Posterior cingulate gyrus (tissue), 11 donors: Measurements from ENCODE around the gene LRWD1.
A peak's percentile ranks its signal among the peaks of the same experiment; 100 is the strongest.

Experiments used
- DNase-seq, 10 donors: peaks; one replicate each; pipeline versions ENCODE4 v3.0.0 to v3.0.0-alpha.2; 2020 to 2021; ENCODE audit warnings: mixed read lengths in 3 of 10
- intact Hi-C: fragments of 100-400 bp; cut with DNase I; formaldehyde crosslinking; loops from one replicate; pipeline ENCODE4 v1.15.1; 2023

LRWD1 gene

GRCh38 chr7:102464577-102465280 is at the start of gene LRWD1, which contains the start of gene ALKBH4:
TSS of gene LRWD1 (plus strand) at chr7:102464984. CDS start at chr7:102465081, 97 bp downstream.
TSS of gene ALKBH4 (minus strand) at chr7:102464863. CDS start at chr7:102464836, 27 bp downstream.
- DNase-seq = peak; percentile 83 to 99 (median 92)
- intact Hi-C loops = loop anchor here (10.0 kb wide), 1 partner anchor 50 kb away; no protein-coding TSS in a partner anchor

DNA sequence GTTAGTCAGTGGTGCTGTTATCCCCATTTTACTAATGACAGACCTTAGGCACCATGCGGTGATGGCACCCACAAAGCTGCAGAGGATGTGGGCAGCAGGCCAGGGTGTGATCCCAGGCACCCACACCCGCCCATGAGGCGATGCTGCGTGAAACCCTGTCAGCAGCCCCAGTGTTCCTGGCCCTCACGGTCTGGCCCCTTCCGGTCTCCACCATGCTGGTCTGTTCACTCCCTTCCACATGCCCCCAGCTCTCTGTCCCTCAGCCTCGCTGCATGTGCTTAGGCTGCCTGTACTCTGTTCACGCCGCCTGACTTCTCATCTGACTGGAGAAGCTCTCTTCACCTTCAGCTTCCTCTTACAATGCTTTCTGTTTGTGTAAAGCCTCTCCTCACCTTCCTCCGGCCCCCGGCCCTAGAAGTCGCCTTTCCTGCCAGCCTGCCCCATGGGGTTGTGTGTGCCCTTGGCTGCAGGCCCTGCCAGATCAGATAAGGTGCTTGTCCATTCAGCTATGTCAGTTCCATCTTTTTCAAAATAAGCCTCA is 49.0 kb upstream of the LRWD1 start:
- DNase-seq = no peak
- intact Hi-C loops = loop anchor here (10.0 kb wide), 1 partner anchor 49 kb away; the partner anchor contains the start of genes ALKBH4 and LRWD1

DNA sequence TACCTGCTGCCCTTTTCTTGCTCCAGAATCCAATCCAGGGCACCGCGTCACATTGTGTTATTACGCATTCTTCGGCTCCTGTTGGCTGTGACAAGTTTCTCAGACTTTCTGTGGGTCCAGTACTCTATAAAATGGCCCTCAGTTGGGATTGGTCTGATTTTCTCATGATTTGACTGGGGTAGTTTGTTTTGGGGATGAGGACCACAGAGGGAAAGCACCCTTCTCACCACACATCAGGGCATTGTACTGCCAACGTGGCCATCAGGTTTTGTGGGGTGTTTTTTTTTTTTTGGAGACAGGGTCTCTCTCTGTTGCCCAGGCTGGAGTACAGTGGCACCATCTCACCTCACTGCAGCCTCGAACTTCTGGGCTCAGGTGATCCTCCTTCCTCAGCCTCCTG is 48.4 kb upstream of the LRWD1 start:
- DNase-seq = no peak
- intact Hi-C loops = loop anchor here (10.0 kb wide), 1 partner anchor 48 kb away; the partner anchor contains the start of genes ALKBH4 and LRWD1

DNA sequence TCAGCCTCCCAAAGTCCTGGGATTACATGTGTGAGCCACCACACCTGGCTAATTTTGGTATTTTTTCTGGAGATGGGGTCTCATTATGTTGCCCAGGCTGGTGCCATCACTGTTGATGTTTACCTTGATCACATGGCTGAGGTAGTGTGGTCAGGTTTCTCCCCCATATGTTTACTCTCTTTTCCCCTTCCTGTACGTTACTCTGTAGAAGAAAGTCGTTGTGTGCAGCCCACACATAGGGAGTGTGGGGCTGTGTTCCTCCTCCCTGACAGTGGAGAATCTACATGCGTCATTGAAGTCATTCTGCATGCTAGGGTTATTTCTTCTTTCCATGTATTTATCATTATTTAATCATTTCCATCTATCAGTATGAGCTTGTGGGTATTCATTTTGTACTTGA is 47.7 kb upstream of the LRWD1 start:
- intact Hi-C loops = loop anchor here (10.0 kb wide), 1 partner anchor 48 kb away; the partner anchor contains the start of genes ALKBH4 and LRWD1
- no peak for DNase-seq

- intact Hi-C loops = loop anchor here (10.0 kb wide), 1 partner anchor 46 kb away; the partner anchor contains the start of genes ALKBH4 and LRWD1
- DNase-seq = peak in 1 of 10 donors; percentile 34
Measured at GRCh38 chr7:102418592-102418991, 46.2 kb upstream of the LRWD1 start.

GRCh38 chr7:102421706-102422240 is 43.0 kb upstream of the LRWD1 start:
- no peak for DNase-seq
- intact Hi-C loops = no loop called here

- intact Hi-C loops = no loop called here
- DNase-seq = peak in 1 of 10 donors; percentile 76
Measured at GRCh38 chr7:102424129-102424551, 40.6 kb upstream of the LRWD1 start.

DNA sequence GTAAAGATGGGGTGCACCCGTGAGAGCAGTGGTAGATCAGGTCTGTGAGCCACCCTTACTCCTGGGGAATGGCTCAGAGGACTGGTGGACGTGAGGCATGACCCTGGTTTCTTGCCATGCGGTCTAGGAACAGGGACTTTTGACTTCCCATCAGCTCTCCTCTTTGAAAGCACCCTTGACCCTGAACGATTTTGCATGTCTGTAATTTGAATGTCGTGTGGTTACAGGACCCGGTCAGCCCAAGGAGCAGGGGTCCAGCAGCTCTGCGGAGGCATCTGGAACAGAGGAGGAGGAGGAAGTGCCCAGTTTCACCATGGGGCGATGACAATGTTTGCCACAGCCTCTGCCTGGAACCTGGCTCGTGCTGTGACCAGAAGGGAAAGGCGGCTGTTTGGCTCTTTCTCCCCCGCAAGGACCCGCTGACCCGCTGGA is 40.0 kb upstream of the LRWD1 start:
- intact Hi-C loops = no loop called here
- peak in 1 of 10 donors; percentile 76 for DNase-seq

- peak in 4 of 10 donors; percentile 37 to 91 (median 87) for DNase-seq
- intact Hi-C loops = no loop called here
Measured at GRCh38 chr7:102425639-102426267, 39.0 kb upstream of the LRWD1 start.

DNA sequence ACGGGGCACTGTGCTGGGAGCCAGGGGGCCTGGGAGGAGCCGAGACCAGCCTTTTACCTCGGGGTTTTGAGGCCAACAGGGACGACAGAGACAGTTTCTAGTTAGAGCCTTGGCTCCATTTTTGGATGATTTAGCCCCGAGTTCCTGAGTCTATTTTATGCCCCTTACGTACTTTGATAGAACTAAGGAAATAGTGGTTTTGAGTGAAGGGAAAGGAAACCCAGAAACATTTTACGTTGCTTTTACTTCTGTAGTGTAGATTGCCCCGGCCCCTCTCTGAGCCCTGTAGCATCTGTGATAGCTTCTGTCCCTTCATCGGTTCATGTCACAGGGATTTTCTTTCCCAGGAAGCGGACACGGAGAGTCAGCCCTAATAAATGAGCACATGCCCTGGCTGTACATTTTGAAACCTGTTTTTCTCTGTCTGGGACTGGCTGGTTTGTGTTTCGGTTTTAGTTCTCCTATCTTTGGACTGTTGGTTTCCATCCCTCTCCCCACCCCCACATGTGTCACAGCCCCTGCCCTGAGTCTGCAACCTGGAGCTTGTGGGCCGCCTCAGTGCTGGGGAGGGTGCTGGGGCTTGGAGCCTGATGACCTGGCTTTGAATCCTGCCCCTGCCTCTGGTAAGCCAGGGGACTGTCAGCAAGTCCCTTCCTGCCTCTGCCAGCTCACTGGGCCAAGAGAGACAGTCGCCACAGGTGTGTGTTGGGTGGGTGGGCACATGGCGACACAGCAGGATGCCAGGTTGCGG is 38.3 kb upstream of the LRWD1 start:
- intact Hi-C loops = no loop called here
- peak in 1 of 10 donors; percentile 75 for DNase-seq

DNA sequence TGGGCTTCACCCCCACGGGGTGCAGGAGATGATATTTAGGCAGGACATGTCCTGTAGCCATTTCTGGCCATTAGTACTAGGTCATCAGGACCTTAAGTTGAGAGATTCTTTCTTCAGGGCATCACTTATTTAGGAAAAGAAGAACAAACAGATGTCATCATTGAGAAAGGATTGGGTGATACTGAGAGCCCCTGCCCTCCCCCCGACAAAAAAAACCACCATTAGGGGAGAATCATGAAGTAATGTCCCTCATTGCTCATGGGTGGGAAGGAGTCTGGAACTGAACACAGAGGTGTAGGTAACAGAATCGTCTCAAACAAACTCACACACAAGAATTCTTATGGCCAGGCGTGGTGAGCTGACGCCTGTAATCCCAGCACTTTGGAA is 37.8 kb upstream of the LRWD1 start:
- no peak for DNase-seq
- intact Hi-C loops = no loop called here

- DNase-seq = peak in 1 of 10 donors; percentile 62
- intact Hi-C loops = no loop called here
Measured at GRCh38 chr7:102429141-102429899, 35.5 kb upstream of the LRWD1 start.

- DNase-seq = peak in 8 of 10 donors; percentile 63 to 96 (median 82)
- intact Hi-C loops = no loop called here
Measured at GRCh38 chr7:102431617-102432298, 33.0 kb upstream of the LRWD1 start.

- no peak for DNase-seq
- intact Hi-C loops = no loop called here
Measured at GRCh38 chr7:102432442-102433218, 32.2 kb upstream of the LRWD1 start.

DNA sequence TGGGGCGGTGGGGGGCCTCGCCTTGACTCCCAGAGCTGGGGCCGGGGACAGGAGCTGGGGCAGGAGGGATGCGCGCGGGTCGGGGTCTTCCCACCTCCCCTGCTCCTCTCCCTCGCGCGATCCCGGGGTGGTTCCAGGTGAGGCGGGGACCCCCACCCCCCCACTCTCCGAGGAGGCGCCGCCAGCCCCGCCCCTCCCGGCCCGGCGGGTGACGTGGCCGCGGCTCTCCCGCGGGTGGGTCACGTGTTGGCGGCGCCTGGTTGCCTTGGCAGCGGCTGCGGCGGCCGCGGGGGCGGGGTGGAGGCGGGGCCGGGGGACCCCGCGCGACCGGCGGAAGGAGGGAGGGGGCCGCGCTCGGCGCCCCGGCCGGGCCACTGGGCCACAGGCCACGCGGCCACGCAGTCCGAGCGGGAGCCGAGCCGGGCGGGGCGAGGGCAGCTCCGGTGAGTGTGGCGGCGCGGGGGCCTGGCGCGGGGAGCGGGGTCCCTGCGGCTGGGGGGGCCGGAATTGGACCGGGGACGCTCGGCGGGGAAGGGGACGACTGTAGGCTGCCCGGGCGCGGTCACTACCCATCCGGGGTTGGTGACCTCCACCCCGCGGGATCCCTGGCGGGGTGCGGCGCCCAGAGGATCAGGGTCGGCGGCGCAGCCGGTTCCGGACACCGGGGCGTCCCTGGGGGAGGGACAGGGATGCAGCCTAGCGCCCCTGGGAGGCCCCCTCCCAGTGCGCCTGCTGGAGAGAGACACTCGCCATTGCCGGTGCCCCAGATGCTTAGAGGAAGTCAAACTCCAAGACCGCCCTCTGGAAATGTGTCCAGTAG is 31.4 kb upstream of the LRWD1 start, which contains the start of gene ORAI2:
TSS of gene ORAI2 (plus strand) at position 357 of the 820 bp plus-strand sequence. CDS start 5,382 bp downstream, outside the sequence.
- DNase-seq = peak; percentile 65 to 97 (median 84)
- intact Hi-C loops = no loop called here

DNA sequence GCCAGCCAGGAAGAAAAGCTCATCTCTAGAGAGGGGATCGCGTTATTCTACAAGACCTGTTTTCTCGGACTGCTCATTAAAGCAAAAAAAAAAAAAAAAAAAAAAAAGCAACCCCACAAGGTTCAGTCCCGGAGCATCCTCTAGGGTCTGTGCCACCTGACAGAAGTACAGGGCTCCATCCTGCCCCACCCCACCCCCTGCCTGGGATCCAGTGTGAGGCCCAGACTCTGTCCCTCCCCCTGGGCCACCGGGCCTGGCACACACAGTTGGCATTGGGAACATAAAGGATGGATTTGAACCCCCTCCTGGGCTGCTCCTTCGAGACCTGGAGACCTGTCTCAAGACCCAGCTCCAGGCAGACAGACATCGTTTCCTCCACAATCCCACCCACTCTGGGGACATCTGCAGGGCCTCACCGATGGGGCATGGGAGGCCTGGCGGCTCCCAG is 30.7 kb upstream of the LRWD1 start:
- no peak for DNase-seq
- intact Hi-C loops = no loop called here

- DNase-seq = no peak
- intact Hi-C loops = no loop called here
Measured at GRCh38 chr7:102436118-102436517, 28.7 kb upstream of the LRWD1 start.
